ENCODE data around the gene AGBL4.

AGBL4 gene

GRCh38 chr1:48691429-48692001 is 1332.2 kb downstream of the AGBL4 start:
- H3K9ac ChIP-seq (ENCODE audit: insufficient read length), result no peak overlapping the region
- no peak for DNase-seq (ENCODE audit: low read depth, low spot score)
- no peak overlapping the region for H3K4me3 ChIP-seq
- H3K9me3 ChIP-seq (ENCODE audit: low read depth, low read length), result no peaks in the 10 kb centered on the region
- no peak overlapping the region for H3K27ac ChIP-seq
- no peaks in the 10 kb centered on the region for H3K36me3 ChIP-seq (ENCODE audit: insufficient read depth, low read length)
- TF ChIP-seq POLR2AphosphoS5 (IDR thresholded peaks at IDR 0.05; ENCODE audit: borderline replicate concordance, low read depth, low read length) (no peak), FOXP2 (optimal IDR thresholded peaks at IDR 0.05; ENCODE audit: control extremely low read depth, extremely low read length, insufficient read depth) (no peak), EZH2 (IDR thresholded peaks at IDR 0.05) (no peak)

DNA sequence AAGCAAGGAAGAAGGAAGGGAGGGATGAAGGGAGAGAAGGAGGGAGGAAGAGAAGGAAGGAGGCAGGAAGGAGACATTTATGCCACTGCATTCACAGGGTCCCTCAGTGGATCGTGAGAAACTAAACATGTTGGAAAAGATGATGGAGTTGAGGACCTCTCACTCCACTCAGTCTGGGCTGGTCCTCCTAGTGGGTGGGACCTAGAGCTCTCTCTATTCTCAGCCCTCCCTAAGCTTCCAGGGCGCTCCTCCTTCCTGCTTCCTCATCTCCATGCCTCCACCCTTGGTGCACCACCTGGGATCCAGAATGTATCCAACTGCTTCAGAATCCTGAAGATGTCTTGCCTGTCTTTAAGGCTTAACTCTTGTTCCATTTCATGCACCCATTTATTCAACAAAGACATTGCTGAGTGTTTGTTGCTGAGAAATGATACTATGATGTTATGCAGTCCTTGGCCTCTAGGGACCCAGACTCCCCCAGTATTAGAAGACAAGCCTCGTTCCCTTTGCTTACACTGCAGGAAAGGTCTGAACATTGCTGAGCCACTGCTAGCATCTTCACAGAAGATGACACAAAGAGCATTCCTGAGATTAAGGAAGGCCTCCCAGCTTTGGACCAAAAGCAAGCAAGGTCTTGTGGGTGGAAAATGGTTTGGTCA is 1335.5 kb downstream of the AGBL4 start:
- no peak overlapping the region for H3K9ac ChIP-seq (ENCODE audit: insufficient read length)
- no peak overlapping the region for H3K4me3 ChIP-seq
- DNase-seq (ENCODE audit: low read depth, low spot score), result no peak
- no peaks in the 10 kb centered on the region for H3K36me3 ChIP-seq (ENCODE audit: insufficient read depth, low read length)
- no peak for TF ChIP-seq POLR2AphosphoS5 (IDR thresholded peaks at IDR 0.05; ENCODE audit: borderline replicate concordance, low read depth, low read length)
- TF ChIP-seq EZH2 (IDR thresholded peaks at IDR 0.05), result no peak
- no peak for TF ChIP-seq FOXP2 (optimal IDR thresholded peaks at IDR 0.05; ENCODE audit: control extremely low read depth, extremely low read length, insufficient read depth)
- no peak overlapping the region for H3K27ac ChIP-seq
- H3K9me3 ChIP-seq (ENCODE audit: low read depth, low read length), result no peaks in the 10 kb centered on the region

DNA sequence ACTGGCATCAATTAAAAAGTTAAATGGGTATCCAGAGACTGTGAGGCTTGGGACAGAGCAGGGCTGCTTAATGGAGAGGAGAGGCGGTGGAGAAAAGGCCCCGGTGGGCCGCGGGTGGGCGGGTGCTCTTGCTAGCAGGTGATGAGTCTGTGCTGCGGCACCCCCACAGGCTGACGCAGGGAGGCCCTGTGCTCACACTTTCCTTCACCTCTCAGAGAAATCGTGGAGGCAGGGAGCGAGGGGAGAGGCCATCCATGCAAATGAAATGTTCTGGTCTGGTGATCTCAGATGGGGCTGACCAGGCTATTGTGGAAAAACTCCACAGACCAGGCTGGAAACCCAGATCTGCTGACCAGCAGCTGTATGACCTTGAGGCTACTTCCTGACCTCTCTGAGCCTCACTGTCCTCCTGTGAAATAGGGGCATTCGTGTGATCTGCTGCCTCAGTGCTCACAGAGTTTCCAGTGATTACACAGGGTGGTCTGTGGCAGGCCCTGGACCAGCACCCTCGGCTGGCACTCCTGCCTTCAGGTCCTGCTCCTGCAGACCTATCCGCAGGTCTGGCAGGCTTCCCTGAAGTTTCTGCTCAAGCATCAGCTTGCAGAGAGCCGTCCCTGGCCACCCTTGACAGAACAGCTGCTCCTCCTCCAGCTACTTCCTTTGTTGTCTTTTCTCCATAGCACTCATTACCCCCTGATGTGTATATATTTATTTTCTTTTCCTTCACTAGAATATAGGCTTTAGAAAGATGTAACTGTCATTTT is 1336.3 kb downstream of the AGBL4 start:
- no peaks in the 10 kb centered on the region for H3K36me3 ChIP-seq (ENCODE audit: insufficient read depth, low read length)
- H3K27ac ChIP-seq, result no peak overlapping the region
- no peak overlapping the region for H3K9ac ChIP-seq (ENCODE audit: insufficient read length)
- H3K9me3 ChIP-seq (ENCODE audit: low read depth, low read length), result no peaks in the 10 kb centered on the region
- TF ChIP-seq FOXP2 (optimal IDR thresholded peaks at IDR 0.05; ENCODE audit: control extremely low read depth, extremely low read length, insufficient read depth) (no peak), POLR2AphosphoS5 (IDR thresholded peaks at IDR 0.05; ENCODE audit: borderline replicate concordance, low read depth, low read length) (no peak), EZH2 (IDR thresholded peaks at IDR 0.05) (no peak)
- DNase-seq (ENCODE audit: low read depth, low spot score), result no peak
- no peak overlapping the region for H3K4me3 ChIP-seq

DNA sequence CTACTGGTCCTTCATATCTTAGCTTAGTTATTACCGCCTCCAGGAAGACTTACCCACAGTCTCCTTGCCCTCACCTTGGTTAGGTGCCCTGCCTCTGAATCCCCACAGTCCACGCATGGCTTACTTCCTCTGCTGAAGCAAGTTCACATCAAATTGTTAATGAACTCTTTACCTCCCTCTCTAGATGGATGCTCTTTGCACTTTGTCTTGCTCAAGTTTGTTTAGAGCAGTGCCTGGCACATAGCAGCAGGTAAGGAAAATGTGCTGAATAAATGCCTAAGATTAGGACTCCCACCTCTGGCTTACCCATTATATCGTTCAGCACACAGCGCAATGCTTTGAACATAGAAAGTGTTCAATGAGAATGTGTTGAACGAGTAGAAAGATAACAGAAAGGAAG is 1337.6 kb downstream of the AGBL4 start:
- H3K27ac ChIP-seq, result no peak overlapping the region
- TF ChIP-seq FOXP2 (optimal IDR thresholded peaks at IDR 0.05; ENCODE audit: control extremely low read depth, extremely low read length, insufficient read depth) (no peak), EZH2 (IDR thresholded peaks at IDR 0.05) (no peak), POLR2AphosphoS5 (IDR thresholded peaks at IDR 0.05; ENCODE audit: borderline replicate concordance, low read depth, low read length) (no peak)
- no peak for DNase-seq (ENCODE audit: low read depth, low spot score)
- no peak overlapping the region for H3K4me3 ChIP-seq
- H3K9me3 ChIP-seq (ENCODE audit: low read depth, low read length), result no peaks in the 10 kb centered on the region
- no peaks in the 10 kb centered on the region for H3K36me3 ChIP-seq (ENCODE audit: insufficient read depth, low read length)
- H3K9ac ChIP-seq (ENCODE audit: insufficient read length), result no peak overlapping the region

DNA sequence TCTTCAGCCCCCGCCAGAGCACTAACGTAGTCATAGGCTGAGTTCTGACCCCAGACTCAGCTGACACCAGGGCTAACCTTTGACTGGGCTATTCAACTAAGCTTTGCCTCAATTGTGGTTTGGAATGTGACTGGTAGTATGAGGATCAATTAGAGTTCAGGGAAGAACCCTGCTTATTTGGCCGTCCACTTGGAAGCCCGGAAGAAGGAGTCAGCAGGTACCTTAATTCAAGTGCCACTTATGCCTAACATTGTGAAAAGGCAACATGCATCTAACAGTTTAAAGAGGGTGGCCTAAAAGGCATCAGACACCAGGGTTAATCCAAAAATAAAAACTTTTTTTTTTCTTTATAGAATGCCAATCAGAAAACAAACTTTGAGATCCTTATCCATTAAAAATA is 1339.4 kb downstream of the AGBL4 start:
- no peak overlapping the region for H3K27ac ChIP-seq
- H3K4me3 ChIP-seq, result no peak overlapping the region
- no peak for TF ChIP-seq POLR2AphosphoS5 (IDR thresholded peaks at IDR 0.05; ENCODE audit: borderline replicate concordance, low read depth, low read length)
- TF ChIP-seq FOXP2 (optimal IDR thresholded peaks at IDR 0.05; ENCODE audit: control extremely low read depth, extremely low read length, insufficient read depth), result no peak
- TF ChIP-seq EZH2 (IDR thresholded peaks at IDR 0.05), result no peak
- DNase-seq (ENCODE audit: low read depth, low spot score), result no peak
- H3K36me3 ChIP-seq (ENCODE audit: insufficient read depth, low read length), result no peaks in the 10 kb centered on the region
- H3K9ac ChIP-seq (ENCODE audit: insufficient read length), result no peak overlapping the region
- no peaks in the 10 kb centered on the region for H3K9me3 ChIP-seq (ENCODE audit: low read depth, low read length)

DNA sequence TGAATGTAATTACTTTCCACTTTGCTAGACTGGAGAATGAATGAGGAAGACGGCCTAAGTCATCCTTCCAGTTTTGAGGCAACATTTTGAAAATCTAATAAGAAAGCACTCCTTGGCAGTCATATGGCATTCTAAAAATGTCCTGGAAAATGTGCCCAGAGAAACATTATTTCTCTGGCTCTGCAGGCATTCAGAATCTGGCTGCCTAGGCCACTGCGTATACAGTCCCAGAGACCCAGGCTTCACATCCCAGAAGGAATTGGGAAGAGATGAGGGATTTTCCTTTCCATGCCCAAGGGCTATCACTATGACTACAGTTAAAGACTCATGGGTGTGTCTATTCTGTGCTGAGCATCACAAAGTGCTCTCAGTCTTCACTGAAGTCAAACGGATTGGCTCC is 1339.9 kb downstream of the AGBL4 start:
- H3K9me3 ChIP-seq (ENCODE audit: low read depth, low read length), result no peaks in the 10 kb centered on the region
- no peak overlapping the region for H3K4me3 ChIP-seq
- DNase-seq (ENCODE audit: low read depth, low spot score), result no peak
- H3K9ac ChIP-seq (ENCODE audit: insufficient read length), result no peak overlapping the region
- no peaks in the 10 kb centered on the region for H3K36me3 ChIP-seq (ENCODE audit: insufficient read depth, low read length)
- TF ChIP-seq EZH2 (IDR thresholded peaks at IDR 0.05) (no peak), POLR2AphosphoS5 (IDR thresholded peaks at IDR 0.05; ENCODE audit: borderline replicate concordance, low read depth, low read length) (no peak), FOXP2 (optimal IDR thresholded peaks at IDR 0.05; ENCODE audit: control extremely low read depth, extremely low read length, insufficient read depth) (no peak)
- no peak overlapping the region for H3K27ac ChIP-seq

DNA sequence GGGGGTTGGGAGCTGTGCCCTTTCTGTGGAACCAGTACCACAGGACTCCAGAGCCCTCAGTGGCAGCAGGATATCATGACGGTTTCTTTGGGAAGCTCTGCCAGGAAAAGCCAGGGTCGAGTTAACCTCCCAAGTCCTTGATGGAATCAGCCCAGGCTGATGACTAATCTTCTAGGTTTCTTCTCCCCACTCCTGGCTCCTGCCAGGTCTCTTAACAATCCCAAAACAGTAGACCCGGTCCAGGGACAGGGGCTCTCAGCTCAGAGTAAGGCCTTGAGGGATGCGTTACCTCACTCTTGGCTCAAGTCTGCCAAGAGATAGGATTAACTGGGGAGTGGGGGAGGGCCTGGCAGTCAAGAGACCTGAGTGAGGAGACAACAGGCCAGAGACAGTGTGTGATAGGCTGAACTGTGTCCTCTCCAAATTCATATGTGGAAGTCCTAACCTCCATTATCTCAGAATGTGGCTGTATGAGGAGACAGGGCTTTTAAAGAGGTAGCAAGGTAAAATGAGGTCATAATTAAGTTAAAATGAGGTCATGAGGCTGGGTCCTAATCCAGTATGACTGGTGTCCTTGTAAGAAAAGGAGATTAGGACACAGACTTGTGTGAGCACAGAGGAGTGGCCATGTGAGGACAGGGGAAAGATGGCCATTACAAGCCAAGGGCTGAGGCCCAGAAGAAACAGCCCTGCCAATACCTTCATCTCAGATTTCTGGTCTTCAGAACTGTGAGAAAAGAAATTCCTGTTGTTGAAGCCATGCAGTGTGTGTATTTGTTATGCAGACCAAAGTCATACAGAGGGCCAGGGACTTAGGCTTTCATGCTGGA is 1342.1 kb downstream of the AGBL4 start:
- TF ChIP-seq EZH2 (IDR thresholded peaks at IDR 0.05), result no peak
- no peak for TF ChIP-seq FOXP2 (optimal IDR thresholded peaks at IDR 0.05; ENCODE audit: control extremely low read depth, extremely low read length, insufficient read depth)
- no peak for TF ChIP-seq POLR2AphosphoS5 (IDR thresholded peaks at IDR 0.05; ENCODE audit: borderline replicate concordance, low read depth, low read length)
- H3K27ac ChIP-seq, result no peak overlapping the region
- no peak overlapping the region for H3K4me3 ChIP-seq
- no peaks in the 10 kb centered on the region for H3K36me3 ChIP-seq (ENCODE audit: insufficient read depth, low read length)
- DNase-seq (ENCODE audit: low read depth, low spot score), result no peak
- H3K9ac ChIP-seq (ENCODE audit: insufficient read length), result no peak overlapping the region
- H3K9me3 ChIP-seq (ENCODE audit: low read depth, low read length), result no peaks in the 10 kb centered on the region

Data from SK-N-MC (cell line).